IPS-18c (cell line): ENCODE data around the gene ZNF816.
A peak's percentile ranks its signal among the peaks of the same experiment; 100 is the strongest.
"Not testable (repeated sequence)": the region's sequence is repeated elsewhere in the genome, so short reads cannot be mapped to it uniquely, and the experiment has no call there.

Experiments
- H3K4me3 ChIP-seq: 2 replicates; pipeline ENCODE4 v1.7.0; 2013; ENCODE audit warnings: low read depth, mild to moderate bottlenecking, low read length, moderate library complexity; ENCODE audit not compliant: insufficient read depth
- H3K9me3 ChIP-seq: one replicate; pipeline ENCODE4 v1.6.1; 2013; ENCODE audit warnings: mild to moderate bottlenecking, low read length, moderate library complexity; ENCODE audit not compliant: control insufficient read depth, insufficient read depth

The ZNF816 gene

DNA sequence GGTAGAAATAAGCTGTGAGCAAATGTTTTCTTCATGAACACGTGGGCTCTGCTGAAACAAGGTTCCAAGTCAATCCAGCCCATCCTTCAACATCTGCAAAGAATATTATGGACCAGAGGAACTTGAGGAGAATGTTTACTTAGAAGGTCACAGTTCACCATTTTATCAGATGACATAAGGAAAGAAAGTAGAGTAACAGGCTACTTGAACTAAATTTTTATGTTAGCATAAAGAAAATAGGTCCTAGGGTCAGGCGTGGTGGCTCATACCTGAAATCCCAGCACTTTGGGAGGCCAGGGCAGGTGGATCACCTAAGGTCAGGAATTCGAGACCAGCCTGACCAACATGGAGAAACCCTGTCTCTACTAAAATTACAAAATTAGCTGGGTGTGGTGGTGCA lies 20.5 kb upstream of the ZNF816 start:
- not testable (repeated sequence) for H3K9me3 ChIP-seq

DNA sequence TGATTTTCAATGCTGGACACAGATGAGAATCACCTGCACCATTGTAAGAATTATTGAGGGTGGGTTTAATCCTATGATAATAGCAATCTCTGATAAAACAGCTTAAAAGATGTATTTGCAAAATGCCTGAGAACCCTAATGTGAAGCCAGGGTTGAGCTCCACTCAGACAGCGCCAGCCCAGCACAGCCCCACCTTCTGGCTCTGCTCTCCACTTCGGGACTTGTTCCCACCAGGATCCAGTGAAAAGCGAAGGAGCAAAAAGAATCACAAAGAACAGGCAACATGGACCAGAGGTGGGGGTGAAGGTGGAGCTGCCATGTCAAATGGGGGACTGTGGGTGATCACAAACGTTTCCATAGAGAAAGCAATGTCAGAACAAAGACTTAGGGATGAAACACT lies 18.6 kb upstream of the ZNF816 start:
- Histone ChIP-seq H3K4me3 (no peak overlapping the region), H3K9me3 (peaks cover 8% of the 10 kb centered on the region)

More for the DNA sequence above, 20.5 kb upstream of the ZNF816 start:
- not testable (repeated sequence) for H3K4me3 ChIP-seq

DNA sequence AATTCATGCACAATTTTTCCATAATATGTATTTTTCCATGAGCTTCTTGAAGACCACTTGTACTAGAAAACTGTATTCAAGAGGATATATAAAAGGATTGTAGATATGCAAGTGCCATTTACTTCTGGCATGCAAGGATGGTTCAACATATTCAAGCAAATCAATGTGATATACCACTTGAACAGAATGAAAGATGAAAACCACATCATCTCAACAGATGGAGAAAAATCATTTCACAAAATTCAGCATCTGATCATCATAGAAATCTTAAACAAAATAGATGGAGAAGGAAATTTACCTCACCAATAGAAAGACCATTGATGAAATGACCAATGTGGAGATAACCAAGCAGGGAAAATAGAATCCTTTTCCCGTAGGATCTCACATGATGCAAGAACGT lies 5.1 kb upstream of the ZNF816 start:
- H3K9me3 ChIP-seq, result peaks cover 2% of the 10 kb centered on the region
- no peak overlapping the region for H3K4me3 ChIP-seq

DNA sequence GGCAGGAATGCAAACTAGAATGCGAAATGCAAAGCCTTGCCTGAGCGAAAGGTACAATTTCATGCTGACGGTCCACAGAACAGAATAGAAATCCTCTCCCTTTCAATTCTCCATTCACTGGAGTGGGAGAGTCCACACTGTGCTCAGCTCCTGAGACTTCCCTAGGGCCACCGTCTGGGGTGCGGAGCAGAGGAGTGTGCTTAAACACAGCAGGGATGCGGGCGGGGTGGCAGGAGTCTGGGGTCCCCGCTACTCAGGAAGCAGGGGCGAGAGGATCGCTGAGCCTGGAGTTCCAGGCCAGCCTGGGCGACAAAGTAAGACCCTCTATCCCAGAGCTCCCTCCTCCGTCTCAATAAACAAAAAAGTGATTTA lies 552 bp upstream of the ZNF816 start:
- Histone ChIP-seq H3K4me3 (peak overlapping the region; percentile 97), H3K9me3 (peaks cover 2% of the 10 kb centered on the region)

DNA sequence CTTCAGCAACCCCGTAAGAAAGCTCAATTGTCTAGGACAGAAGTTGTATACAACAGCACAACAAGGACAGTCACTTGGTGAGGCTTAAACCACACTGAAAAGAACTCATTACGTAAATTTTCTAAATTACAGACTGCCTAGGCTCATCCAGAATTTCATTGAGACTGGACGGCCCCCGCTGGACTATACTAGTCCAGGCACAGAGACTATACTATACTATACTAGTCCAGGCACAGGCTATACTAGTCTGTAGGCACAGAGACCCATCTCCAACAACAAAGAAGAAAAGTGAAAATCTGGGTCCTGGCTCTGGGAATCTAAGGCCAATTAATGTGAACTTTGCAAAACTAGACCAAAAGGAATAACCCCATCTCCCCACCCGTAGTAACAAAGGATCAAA lies 700 bp downstream of the ZNF816 start:
- Histone ChIP-seq H3K4me3 (peak overlapping the region; percentile 97), H3K9me3 (peaks cover 2% of the 10 kb centered on the region)

DNA sequence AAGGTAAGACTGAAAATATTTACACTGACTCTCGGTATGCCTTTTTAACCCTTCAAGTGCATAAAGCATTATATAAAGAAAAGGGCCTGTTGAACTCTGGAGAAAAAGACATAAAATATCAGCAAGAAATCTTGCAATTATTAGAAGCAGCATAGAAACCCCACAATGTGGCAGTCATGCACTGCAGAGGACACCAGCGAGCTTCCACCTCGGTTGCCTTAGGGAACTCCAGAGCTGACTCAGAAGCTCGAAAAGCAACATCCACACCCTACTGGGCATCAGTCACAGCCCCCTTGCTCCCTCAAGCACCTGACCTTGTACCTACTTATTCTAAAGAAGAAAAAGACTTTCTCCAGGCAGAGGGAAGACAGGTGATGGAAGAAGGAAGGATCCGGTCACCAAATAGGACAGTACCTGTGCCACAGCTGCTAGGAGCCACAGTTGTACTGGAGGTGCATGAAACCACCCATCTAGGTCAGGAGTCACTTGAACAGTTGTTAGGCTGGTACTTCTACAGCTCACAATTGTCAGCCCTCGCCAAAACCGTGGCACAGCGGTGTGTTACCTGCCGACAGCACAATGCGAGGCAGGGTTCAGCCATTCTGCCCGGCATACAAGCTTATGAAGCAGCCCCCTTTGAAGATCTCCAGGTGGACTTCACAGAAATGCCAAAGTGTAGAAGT lies 2.9 kb downstream of the ZNF816 start:
- Histone ChIP-seq H3K4me3 (no peak overlapping the region), H3K9me3 (peaks cover 2% of the 10 kb centered on the region)

DNA sequence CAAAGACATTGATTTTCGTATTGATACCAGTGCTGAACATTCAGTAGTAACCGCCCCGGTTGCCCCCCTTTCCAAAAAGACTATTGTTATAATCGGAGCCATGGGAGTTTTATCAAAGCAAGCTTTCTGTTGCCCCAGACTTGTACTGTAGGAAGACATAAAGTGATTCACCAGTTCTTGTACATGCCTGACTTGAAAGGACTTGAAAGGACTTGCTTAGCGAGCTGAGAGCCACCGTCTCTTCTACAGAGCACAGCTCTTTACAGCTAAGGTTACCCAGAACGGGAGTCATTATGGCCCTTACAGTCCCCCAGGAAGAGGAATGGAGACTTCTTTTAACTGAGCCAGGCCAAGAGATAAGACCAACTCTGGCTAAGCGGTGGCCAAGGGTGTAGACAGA lies 5.1 kb downstream of the ZNF816 start:
- no peak overlapping the region for H3K4me3 ChIP-seq
- H3K9me3 ChIP-seq, result no peaks in the 10 kb centered on the region

DNA sequence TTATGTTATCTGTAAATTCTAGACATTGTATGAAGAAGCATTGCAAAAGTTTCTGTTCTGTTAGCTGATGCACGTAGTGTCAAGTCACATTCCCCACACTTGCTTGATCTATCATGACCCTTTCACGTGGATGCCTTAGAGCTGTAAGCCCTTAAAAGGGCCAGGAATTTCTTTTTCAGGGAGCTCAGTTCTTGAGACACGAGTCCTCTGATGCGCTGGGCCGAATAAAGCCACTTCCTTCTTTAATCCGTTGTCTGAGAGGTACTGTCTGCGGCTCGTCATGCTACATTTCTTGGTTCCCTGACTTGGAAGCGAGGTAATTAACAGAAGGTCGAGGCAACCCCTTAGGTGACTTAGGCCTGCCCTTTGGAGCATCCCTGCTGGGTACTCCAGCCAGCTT lies 5.8 kb downstream of the ZNF816 start:
- H3K9me3 ChIP-seq, result no peaks in the 10 kb centered on the region
- H3K4me3 ChIP-seq, result no peak overlapping the region

DNA sequence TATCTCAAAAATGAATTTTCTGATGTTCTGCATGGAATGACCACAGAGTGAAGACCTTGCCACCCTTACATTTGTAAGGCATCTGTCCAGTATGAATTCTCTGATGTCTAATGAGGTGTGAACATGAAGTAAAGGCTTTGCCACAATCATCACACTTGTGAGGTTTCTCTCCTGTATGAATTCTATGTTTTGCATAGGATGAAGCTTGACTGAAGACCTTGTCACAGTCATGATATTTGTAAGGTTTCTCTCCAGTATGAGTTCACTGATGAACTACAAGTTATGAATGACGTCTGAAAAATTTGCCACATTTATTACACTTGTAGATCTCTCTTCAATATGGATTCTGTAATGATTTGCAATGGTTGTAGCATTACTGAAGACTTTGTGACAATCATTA lies 13.3 kb downstream of the ZNF816 start:
- H3K9me3 ChIP-seq, result peaks cover 4% of the 10 kb centered on the region
- H3K4me3 ChIP-seq, result no peak overlapping the region

DNA sequence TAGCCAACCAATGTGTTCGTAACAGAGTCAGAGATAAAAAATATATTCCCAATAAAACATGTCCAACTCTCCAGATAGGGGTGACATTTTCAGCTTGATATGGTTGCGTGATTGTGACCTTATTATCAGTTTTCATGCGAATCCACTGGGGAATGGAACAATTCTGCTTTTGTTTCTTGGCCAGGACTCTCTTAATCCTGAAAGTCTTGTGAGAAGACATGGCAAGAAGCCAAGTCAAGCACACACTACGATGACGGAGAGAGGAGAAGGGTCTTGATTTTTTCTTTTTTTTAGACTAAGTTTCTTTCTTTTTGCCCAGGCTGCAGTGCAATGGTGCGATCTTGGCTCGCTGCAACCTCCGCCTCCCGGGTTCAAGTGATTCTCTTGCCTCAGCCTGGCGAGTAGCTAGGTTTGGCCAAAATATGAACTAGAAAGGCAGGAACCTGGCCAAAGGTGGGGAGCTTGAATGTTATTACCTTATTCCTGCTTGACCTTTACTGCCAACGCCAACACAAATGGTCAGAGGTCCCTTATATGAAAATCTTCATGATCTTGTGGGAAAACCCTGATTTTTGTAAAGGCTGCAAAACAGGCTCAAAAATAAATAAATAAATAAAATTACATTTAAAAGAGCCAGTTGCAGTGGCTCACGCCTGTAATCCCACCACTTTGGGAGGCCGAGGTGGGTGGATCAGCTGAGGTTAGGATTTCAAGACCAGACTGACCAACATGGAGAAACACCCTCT lies 14.5 kb downstream of the ZNF816 start:
- Histone ChIP-seq H3K9me3 (peaks cover 4% of the 10 kb centered on the region), H3K4me3 (no peak overlapping the region)

DNA sequence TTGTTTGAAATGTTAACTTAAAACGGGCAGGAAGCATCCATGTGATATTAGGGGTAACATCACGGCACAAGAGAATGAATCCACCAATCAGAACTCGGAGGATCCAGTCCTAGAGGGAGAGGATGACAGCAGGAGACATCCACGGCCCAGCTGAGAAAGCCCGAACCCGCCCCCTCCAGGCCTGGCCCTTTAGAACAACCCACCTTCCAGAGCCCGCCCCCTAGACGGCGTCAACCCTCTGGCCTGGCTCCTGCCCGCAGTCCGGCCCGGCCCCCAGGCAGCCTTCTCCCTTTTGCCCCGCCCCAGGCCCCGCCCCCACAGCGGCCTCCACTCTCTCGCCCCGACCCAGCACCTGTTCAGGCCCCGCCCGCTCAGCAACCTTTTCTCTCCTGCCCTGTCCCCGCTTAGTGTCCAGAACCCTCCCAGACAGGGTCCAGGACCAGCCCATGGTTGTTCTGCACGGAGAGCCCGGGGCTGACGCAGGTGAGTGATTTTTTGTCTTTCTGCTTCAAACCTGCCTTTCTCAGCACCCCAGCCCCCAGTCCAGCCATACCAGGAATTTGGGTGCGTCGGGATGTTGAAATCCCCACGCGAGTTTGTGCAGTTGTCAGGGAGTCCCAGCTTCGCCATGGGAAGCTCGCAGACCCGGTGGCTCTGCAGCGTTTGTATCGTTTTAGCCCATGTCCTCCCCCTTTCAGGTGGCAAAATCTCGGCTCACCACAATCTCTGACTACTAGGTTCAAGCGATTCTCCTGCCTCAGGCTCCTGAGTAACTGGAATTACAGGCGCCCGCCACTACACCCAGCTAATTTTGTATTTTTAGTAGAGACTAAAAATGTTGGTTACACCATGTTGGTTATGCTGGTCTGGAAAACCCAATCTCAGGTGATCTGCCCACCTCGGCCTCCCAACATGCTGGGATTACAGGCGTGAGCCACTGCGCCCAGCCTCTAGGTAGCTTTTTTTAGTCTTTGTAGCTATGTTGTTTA lies 16.1 kb downstream of the ZNF816 start:
- H3K9me3 ChIP-seq, result peaks cover 4% of the 10 kb centered on the region

DNA sequence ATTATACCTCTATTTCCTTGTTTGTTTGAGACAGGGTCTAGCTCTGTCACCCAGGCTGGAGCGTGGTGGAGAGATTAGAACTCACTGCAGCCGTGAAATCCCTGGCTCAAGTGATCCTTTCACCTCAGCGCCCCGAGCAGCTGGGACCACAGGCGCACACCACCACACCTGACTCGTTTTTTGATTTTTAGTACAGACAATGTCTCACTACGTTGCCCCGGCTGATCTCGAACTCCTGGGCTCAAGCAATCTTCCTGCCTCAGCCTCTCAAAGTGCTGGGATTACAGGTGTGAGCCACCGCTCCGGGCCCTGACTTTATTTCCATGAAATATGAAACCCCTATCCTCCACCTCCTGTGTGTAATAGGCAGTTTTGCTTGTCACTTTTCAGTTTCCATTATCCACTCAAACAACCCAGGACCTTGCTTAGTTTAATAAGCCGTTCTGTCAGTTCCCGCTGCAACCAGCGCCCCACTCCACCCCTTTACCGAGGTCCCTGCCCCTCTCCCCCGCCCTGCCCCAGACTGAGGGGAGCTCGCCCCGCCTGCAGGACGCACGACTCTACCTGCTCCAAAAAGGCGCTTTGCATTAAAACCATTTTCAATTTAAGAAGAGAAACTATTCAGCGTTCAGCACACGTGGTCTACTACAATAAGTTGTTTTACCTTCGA lies 16.9 kb downstream of the ZNF816 start:
- Histone ChIP-seq H3K4me3 (no peak overlapping the region; the same call in 1 of the 2 replicates), H3K9me3 (peaks cover 4% of the 10 kb centered on the region)

More for the DNA sequence above, 16.1 kb downstream of the ZNF816 start:
- H3K4me3 ChIP-seq, result peak overlapping the region; percentile 32

DNA sequence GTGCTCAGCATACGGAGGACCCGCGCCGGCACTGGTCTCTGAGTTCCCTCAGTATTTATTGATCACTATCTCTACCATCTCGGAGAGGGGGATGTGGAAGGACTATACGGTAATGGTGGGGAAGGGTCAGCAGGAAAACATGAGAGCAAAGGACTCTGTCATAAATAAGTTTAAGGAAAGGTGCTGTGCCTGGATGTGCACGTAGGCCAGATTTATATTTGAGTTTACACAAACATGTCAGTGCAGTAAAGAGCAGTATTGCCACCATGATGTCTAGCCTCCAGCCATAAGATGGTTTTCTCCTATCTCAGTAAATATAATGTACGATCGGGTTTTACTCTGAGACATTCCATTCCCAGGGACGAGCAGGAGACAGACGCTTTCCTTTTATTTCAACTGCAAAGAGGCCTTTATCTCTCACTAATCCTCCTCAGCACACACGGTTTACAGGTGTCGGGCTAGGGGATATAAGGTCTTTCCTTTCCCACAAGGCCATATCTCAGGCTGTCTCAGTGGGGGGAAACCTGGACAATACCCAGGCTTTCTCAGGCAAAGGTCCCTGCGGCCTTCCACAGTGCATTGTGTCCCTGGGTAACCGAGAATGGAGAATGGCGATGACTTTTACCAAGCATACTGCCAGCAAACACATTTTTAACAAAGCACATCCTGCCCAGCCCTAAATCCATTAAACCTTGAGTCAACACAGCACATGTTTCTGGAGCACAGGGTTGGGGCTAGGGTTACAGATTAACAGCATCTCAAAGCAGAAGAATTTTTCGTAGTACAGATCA lies 17.8 kb downstream of the ZNF816 start:
- not testable (repeated sequence) for H3K4me3 ChIP-seq, H3K9me3 ChIP-seq

DNA sequence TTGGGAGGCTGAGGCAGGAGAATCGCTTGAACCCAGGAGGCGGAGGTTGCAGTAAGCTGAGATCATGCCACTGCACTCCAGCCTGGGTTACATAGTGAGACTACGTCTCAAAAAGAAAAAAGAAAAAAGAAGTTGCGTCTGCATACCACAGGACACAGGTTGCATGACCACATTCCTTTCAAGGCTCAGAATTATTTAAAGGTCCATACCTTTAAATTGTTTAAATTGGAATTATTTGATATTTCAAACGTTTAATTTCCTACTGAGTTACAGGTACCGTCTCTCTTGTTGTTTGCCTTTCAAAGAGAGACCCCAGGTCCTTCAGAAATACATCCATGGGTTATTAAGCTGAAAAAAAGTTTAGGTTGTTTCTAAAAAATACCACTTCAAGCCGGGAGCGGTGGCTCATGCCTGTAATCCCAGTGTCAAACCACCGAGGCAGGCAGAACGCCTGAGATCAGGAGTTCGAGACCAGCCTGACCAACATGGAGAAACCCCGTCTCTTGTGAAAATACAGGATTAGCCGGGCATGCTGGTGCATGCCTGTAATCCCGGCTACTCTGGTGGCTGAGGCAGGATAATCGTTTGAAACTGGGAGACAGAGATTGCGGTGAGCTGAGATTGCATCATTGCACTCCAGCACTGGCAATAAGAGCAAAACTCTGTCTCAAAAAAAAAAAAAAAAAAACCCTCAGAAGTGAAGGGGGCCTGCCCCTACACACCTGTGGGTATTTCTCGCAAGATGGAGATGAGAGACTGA lies 18.6 kb downstream of the ZNF816 start:
- Histone ChIP-seq H3K4me3 (no peak overlapping the region), H3K9me3 (peaks cover 4% of the 10 kb centered on the region)

DNA sequence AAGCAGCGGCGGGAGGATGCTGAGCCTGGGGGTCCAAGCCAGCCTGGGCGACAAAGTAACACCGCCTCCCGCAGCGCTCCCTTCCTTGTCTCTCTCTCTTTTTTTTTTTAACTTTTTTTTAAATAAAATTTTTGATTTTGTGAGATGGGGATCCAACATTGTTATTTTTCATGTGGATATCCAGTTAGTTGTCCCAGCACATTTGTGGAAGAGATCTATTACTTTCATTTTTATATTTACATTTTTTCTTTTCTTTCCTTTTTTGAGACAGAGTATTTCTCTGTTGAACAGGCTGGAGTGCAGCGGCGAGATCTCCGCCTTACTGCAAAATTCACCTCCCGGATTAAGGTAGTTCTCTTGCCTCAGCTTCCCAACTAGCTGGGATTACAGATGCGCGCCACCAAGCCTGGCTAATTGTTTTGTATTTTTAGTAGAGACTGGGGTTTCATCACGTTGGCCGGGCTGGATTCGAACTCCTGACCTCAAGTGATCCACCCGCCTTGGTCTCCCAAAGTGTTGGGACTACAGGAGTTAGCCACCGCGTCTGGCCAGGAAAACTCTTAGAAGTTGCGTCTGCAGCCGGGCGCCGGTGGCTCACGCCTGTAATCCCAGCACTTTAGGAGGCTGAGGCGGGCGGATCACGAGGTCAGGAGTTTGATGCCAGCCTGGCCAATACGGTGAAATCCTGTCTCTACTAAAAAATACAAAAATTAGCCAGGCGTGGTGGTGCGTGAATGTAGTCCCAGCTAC lies 19.4 kb downstream of the ZNF816 start:
- H3K4me3 ChIP-seq, result peak overlapping the region; percentile 44
- peaks cover 3% of the 10 kb centered on the region for H3K9me3 ChIP-seq
